HK-2 (cell line): ENCODE measurements around the gene BRINP1.

Experiments
- DNase-seq: peaks from one replicate; pipeline ENCODE4 v3.0.0-alpha.2; 2018; ENCODE audit not compliant: unreplicated experiment

Gene BRINP1

GRCh38 chr9:119368681-119369581 lies at the start of gene BRINP1:
TSS of gene BRINP1 (minus strand) at chr9:119369435. CDS start at chr9:119313355, 56,080 bp downstream.
- peak; percentile 82 for DNase-seq

GRCh38 chr9:119418721-119419120 lies 49.5 kb upstream of the BRINP1 start:
- DNase-seq: no peak

- DNase-seq: no peak
These were observed 47.6 kb upstream of the BRINP1 start for GRCh38 chr9:119416793-119417192.

DNA sequence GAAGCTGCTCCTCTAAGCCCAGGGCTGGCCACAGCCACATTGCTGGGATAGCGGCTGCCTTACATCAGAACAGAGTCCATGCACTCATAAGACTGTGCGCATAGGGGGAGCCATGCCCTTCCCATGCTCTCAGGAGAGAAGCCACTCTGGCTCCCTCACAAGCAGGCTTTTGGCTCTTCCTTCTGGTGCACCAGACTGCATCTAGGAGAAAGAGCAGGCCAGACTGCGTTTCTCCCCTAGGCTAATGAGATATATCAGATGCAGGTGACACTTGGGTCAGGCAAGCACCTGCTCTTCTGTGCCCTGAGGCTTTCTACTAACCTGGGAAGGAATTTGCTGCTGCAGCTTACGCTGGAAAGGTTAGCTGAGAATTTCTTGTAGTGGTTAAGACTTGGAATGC lies 43.2 kb upstream of the BRINP1 start:
- no peak for DNase-seq

- no peak for DNase-seq
These were observed 40.3 kb upstream of the BRINP1 start for GRCh38 chr9:119409552-119409951.

GRCh38 chr9:119400606-119401005 lies 31.4 kb upstream of the BRINP1 start:
- DNase-seq: no peak

- DNase-seq: no peak
These were observed 29.1 kb upstream of the BRINP1 start for GRCh38 chr9:119398350-119398749.

- DNase-seq: no peak
These were observed 22.6 kb upstream of the BRINP1 start for GRCh38 chr9:119391878-119392277.

- DNase-seq: peak; percentile 24
These were observed 6.7 kb upstream of the BRINP1 start for GRCh38 chr9:119375892-119376291.

DNA sequence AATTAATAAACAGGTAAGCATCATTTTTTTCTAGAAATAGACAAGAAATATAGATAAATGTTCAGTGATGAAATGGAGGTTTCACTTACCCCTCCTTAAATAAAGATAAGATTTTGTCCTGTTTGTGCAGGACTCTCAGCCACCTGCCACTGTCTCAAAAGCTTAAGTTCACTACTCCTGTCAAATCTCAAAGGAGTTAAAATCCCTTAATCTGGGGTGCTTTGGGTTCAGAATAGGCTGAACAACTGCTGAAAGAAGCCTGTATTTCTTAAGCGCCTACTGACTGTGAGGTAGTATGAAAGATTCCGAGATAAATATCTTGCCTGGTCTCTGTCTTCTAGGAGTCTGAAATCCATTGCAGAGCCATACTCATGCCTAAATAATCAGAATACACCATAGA lies 3.7 kb upstream of the BRINP1 start:
- no peak for DNase-seq

DNA sequence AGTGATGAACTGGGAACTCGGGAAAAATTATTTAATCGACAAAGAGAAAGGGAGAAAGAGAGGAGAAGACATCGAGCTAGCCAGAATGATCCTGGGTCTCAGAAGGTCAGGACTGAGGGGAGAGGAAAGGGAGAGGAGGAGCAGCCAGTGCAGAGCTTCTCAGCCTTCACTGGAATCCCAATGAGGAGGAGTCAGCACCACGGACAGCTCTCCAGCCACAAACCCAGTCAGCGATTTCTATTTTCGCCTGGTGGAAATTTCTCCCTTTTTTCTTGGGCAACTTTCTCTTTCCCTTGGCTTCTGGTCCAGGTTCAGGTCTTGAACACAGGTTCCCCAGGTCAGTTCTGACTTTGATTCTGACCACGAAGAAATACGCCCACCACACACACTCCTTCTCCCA lies 1.6 kb upstream of the BRINP1 start:
- DNase-seq: peak; percentile 66

DNA sequence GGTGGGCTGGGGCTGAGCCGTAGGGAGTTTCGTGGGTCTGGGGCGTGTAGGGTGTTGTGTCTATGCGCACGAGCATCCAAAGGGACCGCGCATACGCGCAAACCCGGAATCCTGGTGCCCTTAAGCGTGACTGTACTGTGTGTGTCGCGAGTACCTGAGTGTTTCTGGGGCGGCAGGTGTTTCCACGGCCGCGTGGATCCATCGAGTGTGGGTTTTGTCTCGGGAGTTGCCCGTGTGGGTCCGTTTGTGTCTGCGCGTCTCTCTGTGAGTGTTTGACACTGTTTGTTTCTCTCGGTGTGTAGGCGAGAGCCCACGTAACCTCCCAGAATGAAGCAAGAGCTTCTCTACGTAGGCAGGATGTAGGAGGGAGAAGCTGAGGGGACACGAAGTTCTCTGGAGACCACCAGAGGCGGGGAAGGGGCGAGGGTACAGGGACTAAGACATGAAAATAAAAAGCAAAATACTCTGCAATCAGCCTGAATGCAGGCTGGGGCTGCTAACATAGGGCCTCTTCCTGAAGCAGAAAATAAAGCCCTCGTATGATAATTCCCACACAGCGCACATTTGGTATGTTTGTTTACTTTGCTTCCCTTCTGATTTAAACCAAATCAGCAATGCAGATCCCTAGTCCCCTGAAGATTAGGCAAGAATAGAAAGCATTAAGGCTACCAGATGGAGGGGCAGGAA lies 588 bp upstream of the BRINP1 start:
- no peak for DNase-seq

- no peak for DNase-seq
These were observed 1.1 kb downstream of the BRINP1 start for GRCh38 chr9:119368179-119368578.

- DNase-seq: no peak
These were observed 1.6 kb downstream of the BRINP1 start for GRCh38 chr9:119367683-119368075.

DNA sequence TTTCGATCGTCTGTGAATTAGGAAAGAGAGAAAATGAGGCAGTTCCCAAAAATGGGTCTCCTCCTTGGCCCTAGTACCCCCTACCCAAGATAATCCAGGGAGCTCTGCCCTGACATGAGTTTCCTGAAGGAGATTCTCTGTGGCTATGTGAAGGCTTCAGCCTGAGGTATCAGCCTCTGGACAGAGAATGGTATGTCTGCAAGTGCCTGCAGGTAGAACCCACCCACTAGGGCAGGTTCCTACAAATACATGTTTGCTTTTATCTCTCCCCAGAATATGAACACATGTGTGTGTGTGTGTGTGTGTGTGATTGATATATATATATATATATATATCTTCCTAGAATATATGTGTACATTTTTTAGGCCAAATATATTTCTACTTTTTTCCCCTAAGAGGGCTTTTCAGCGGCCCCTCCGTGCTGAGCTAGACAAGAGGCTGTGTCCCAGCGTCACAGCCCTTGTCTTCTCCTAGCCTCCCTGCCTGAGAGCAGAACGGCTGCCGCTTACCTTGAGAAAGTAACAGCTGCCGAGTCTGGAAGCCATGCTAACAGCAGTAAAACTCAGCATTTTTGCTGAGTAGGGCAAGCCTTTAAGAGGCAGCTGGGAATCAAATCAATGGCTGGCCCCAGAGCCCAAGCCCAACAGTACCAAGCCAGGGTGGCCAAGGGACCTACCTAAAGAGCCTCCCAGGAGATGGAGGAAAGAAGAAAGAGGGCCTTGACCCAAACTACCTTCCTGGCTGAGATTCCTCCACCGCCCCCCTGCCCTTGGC lies 2.1 kb downstream of the BRINP1 start:
- no peak for DNase-seq

- peak; percentile 40 for DNase-seq
These were observed 3.8 kb downstream of the BRINP1 start for GRCh38 chr9:119365291-119366027.

DNA sequence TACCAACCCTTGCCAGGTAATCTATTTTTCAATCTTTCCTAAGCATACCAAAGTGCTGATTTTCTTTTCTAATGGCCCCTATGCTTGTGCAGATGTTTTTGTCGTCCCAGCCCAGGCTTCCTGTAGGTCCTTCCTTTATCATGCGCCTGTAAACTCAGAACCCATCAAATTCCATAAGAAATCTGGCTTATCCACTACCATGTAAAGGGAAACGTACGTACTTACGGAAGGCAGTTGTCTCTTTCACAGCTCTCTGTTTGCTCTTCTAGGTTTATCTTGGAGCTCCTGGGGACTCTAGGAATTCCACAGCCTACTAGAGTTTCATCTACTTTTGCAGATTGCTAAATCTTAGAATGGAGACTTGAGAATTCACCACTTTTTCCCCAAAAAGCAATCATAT lies 9.0 kb downstream of the BRINP1 start:
- no peak for DNase-seq

DNA sequence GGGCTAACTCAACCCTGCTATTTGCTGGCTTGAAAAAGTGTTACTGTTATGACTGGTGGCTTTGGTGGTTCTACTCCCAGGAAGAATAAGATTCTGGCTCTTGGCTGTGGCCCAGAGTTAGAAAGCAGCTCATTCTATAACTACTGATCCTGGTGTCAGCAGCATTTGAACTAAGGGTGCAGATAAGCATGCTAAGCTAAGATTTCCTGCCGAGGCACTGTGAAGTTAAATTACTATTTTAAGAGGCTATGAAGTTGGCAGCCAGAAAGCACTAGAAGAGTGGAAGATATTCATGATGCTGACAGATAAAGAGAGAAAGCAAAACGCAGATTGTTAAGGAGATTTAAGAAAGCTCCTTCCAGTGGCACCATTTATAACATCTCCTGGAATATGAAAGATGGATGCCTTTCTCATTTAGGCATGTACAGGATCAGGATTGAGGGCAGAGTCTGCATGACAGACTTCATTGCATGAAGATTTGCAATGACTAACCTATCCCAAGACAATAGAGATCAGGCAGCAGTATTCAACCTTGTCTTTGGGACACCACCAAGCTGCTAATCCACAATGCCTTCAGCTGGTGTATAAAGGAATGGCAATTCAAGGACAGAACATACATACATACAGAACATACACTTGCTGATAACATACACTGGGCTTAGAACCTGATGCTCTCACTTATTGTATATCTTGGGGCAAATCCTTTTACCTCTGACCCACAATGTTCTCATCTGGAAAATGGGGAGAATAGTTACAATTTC lies 11.7 kb downstream of the BRINP1 start:
- no peak for DNase-seq

- no peak for DNase-seq
These were observed 19.8 kb downstream of the BRINP1 start for GRCh38 chr9:119349351-119349825.

GRCh38 chr9:119343059-119343990 lies 25.9 kb downstream of the BRINP1 start:
- no peak for DNase-seq
